IMR-90 (cell line): ENCODE measurements around the gene PPEF2.

Experiments used
- MAZ ChIP-seq: IDR thresholded peaks from 2 replicates; pipeline ENCODE4 v1.6.1; 2012; ENCODE audit warnings: low read depth, mild to moderate bottlenecking, low read length, improper control_type of control experiment, moderate library complexity, borderline replicate concordance
- TF ChIP-seq, protein P1 (sequence below): conservative IDR thresholded peaks from 2 replicates; pipeline ENCODE4 v1.5.1; 2012; ENCODE audit warnings: mild to moderate bottlenecking, low read depth, low read length, improper control_type of control experiment

DNA sequence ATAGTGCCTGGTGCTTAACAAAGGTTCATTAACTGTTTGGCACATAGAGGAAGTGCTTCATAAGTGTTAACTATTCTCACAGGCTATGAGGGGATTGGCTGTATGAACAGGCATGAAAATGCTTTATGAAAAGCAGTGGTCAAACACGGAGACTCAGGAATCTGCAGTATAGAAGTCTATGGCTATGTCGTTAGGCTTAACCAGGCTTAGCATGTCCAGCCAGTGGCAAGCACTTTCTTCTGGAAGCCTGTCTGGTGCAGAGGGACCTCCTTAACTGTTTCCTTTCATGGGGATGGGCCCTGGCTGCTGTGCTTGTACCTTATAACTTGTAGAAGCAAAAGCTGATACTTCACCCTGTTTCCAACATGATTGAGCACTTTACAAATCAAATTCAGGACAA, 78.4 kb downstream of the PPEF2 start:
- no peak for TF ChIP-seq MAZ
- TF ChIP-seq, protein P1, sequence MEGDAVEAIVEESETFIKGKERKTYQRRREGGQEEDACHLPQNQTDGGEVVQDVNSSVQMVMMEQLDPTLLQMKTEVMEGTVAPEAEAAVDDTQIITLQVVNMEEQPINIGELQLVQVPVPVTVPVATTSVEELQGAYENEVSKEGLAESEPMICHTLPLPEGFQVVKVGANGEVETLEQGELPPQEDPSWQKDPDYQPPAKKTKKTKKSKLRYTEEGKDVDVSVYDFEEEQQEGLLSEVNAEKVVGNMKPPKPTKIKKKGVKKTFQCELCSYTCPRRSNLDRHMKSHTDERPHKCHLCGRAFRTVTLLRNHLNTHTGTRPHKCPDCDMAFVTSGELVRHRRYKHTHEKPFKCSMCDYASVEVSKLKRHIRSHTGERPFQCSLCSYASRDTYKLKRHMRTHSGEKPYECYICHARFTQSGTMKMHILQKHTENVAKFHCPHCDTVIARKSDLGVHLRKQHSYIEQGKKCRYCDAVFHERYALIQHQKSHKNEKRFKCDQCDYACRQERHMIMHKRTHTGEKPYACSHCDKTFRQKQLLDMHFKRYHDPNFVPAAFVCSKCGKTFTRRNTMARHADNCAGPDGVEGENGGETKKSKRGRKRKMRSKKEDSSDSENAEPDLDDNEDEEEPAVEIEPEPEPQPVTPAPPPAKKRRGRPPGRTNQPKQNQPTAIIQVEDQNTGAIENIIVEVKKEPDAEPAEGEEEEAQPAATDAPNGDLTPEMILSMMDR = no peak
